ENCODE measurements around the gene CACNA1S. TPM values are rescaled to one million over a fixed set of nuclear protein-coding genes. Genes with fewer than 3 reads are reported as not detected.

The CACNA1S gene
- total RNA-seq, 2 experiments from 2014 or later, result not detected

- POLR2A ChIA-PET, result no interaction called here
- CTCF ChIA-PET, result interaction anchor here (1.1 to 1.3 kb wide), 2 partner anchors 22 to 24 kb away, joined by 3 read pairs; no protein-coding TSS in a partner anchor
- Mint-ChIP-seq H3K27me3 (ENCODE audit: low read depth) (no peaks in the 10 kb centered on the region), H3K36me3 (ENCODE audit: low read depth) (peaks cover 69% of the 10 kb centered on the region), H3K4me1 (ENCODE audit: low read depth) (no peaks in the 10 kb centered on the region), H3K4me3 (no peak overlapping the region), H3K27ac (no peak overlapping the region), H3K9me3 (ENCODE audit: insufficient read depth) (no peaks in the 10 kb centered on the region)
- ATAC-seq (no peak), DNase-seq (no peak)
These were observed 110.3 kb downstream of the CACNA1S start for GRCh38 chr1:201001962-201002361.

GRCh38 chr1:201000391-201000790, 111.8 kb downstream of the CACNA1S start:
- H3K4me3 Mint-ChIP-seq, result no peak overlapping the region
- no peaks in the 10 kb centered on the region for H3K4me1 Mint-ChIP-seq (ENCODE audit: low read depth)
- no peak for DNase-seq
- CTCF ChIA-PET, result no interaction called here
- no peak overlapping the region for H3K27ac Mint-ChIP-seq
- POLR2A ChIA-PET, result interaction anchor here (0.6 kb wide), 1 partner anchor 9 kb away, joined by 3 read pairs; no protein-coding TSS in a partner anchor
- H3K36me3 Mint-ChIP-seq (ENCODE audit: low read depth), result peaks cover 84% of the 10 kb centered on the region
- no peak for ATAC-seq
- H3K27me3 Mint-ChIP-seq (ENCODE audit: low read depth), result no peaks in the 10 kb centered on the region
- no peaks in the 10 kb centered on the region for H3K9me3 Mint-ChIP-seq (ENCODE audit: insufficient read depth)

DNA sequence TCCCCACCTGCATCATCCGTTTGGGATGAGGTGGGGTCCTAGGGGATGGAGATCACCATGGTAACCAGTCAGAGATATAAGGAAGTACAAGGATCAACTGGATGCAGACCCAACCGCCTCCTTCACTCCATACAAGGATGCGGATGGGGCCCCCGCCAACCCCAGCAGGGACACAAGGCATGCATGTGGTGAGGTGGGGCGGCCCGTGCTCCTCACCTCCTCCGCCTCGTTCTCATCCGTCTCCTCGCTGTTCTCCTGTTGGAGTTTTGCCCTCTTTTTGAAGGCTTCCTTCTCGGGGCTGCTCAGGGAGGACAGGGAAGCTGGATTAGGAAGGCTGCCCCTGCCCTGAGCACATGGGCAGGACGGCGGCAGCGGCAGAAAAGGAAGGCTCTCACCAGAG, 112.6 kb downstream of the CACNA1S start:
- CTCF ChIA-PET, result interaction anchor here (1.8 kb wide), 1 partner anchor 28 kb away, joined by 5 read pairs; no protein-coding TSS in a partner anchor
- no peak for DNase-seq
- Mint-ChIP-seq H3K27me3 (ENCODE audit: low read depth) (no peaks in the 10 kb centered on the region), H3K27ac (no peak overlapping the region), H3K36me3 (ENCODE audit: low read depth) (peaks cover 85% of the 10 kb centered on the region), H3K4me3 (no peak overlapping the region), H3K4me1 (ENCODE audit: low read depth) (no peaks in the 10 kb centered on the region), H3K9me3 (ENCODE audit: insufficient read depth) (no peaks in the 10 kb centered on the region)
- POLR2A ChIA-PET, result interaction anchor here (0.6 kb wide), 1 partner anchor 9 kb away, joined by 3 read pairs; no protein-coding TSS in a partner anchor
- ATAC-seq, result no peak

- no peaks in the 10 kb centered on the region for H3K4me1 Mint-ChIP-seq (ENCODE audit: low read depth)
- H3K36me3 Mint-ChIP-seq (ENCODE audit: low read depth), result peaks cover 82% of the 10 kb centered on the region
- no peak overlapping the region for H3K4me3 Mint-ChIP-seq
- no peaks in the 10 kb centered on the region for H3K9me3 Mint-ChIP-seq (ENCODE audit: insufficient read depth)
- POLR2A ChIA-PET, result interaction anchor here (1.4 kb wide), 1 partner anchor 17 kb away, joined by 3 read pairs; no protein-coding TSS in a partner anchor
- peak overlapping the region; percentile 28 for H3K27ac Mint-ChIP-seq
- CTCF ChIA-PET, result interaction anchor here (1.8 kb wide), 1 partner anchor 27 kb away, joined by 5 read pairs; no protein-coding TSS in a partner anchor
- no peak for ATAC-seq
- no peak for DNase-seq
- H3K27me3 Mint-ChIP-seq (ENCODE audit: low read depth), result no peaks in the 10 kb centered on the region
These were observed 113.9 kb downstream of the CACNA1S start for GRCh38 chr1:200998323-200998722.

DNA sequence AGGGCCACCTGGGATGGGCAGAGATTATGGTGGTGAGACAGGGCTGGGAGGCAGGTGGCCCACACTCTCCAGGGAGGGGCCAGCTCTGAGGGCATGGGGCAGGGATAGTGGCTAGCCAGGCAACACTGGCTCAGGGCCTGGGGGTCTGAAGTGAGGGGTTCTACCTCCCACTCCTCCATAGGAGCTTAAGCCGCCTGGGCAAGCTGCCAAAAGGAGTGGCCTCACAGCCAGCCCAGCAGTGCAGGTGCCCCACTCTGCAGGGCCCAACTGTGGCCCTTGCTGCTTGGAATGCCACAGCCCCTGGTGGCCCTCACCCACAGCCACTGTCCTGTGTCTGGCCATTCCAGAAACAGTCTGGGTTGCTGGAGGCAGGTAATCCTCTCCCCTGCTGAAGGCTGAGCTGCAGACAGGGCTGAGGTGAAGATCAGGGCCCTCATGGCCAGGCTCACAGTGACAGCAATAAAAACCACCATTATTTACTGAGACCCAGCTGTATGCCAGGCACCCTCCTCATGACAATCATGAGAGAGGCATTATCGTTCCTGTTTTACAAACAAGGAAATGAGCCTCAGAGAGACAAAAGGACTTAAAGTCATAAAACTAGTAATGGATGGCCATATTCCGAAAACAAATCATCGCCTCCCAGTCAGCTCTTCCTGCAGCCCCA, 119.7 kb downstream of the CACNA1S start:
- Mint-ChIP-seq H3K36me3 (ENCODE audit: low read depth) (peaks cover 74% of the 10 kb centered on the region), H3K27me3 (ENCODE audit: low read depth) (no peaks in the 10 kb centered on the region), H3K9me3 (ENCODE audit: insufficient read depth) (no peaks in the 10 kb centered on the region), H3K27ac (no peak overlapping the region), H3K4me1 (ENCODE audit: low read depth) (no peaks in the 10 kb centered on the region), H3K4me3 (no peak overlapping the region)
- DNase-seq, result no peak
- POLR2A ChIA-PET, result no interaction called here
- ATAC-seq, result no peak
- CTCF ChIA-PET, result interaction anchor here (0.6 to 2.4 kb wide), 3 partner anchors 13 to 170 kb away, joined by 3 to 9 read pairs (median 4); no protein-coding TSS in a partner anchor

GRCh38 chr1:200991097-200991614, 121.1 kb downstream of the CACNA1S start:
- Mint-ChIP-seq H3K4me1 (ENCODE audit: low read depth) (no peaks in the 10 kb centered on the region), H3K9me3 (ENCODE audit: insufficient read depth) (no peaks in the 10 kb centered on the region), H3K27ac (no peak overlapping the region), H3K4me3 (no peak overlapping the region), H3K36me3 (ENCODE audit: low read depth) (peaks cover 73% of the 10 kb centered on the region), H3K27me3 (ENCODE audit: low read depth) (no peaks in the 10 kb centered on the region)
- ATAC-seq (no peak), DNase-seq (no peak)
- ChIA-PET POLR2A (no interaction called here), CTCF (interaction anchor here (0.8 to 2.4 kb wide), 2 partner anchors 11 to 19 kb away, joined by 3 to 9 read pairs; no protein-coding TSS in a partner anchor)

GRCh38 chr1:200990114-200990513, 122.1 kb downstream of the CACNA1S start:
- ATAC-seq, result no peak
- DNase-seq, result no peak
- no peaks in the 10 kb centered on the region for H3K9me3 Mint-ChIP-seq (ENCODE audit: insufficient read depth)
- H3K4me3 Mint-ChIP-seq, result no peak overlapping the region
- no peaks in the 10 kb centered on the region for H3K4me1 Mint-ChIP-seq (ENCODE audit: low read depth)
- H3K27ac Mint-ChIP-seq, result no peak overlapping the region
- H3K36me3 Mint-ChIP-seq (ENCODE audit: low read depth), result peaks cover 70% of the 10 kb centered on the region
- ChIA-PET POLR2A (interaction anchor here (0.7 to 1.3 kb wide), 2 partner anchors 11 to 29 kb away, joined by 3 to 4 read pairs; no protein-coding TSS in a partner anchor), CTCF (interaction anchor here (1.7 to 2.9 kb wide), 2 partner anchors 10 to 18 kb away, joined by 10 to 11 read pairs; no protein-coding TSS in a partner anchor)
- no peaks in the 10 kb centered on the region for H3K27me3 Mint-ChIP-seq (ENCODE audit: low read depth)

Other genes with a start within 250 kb of the CACNA1S start
- gene GPR25, start 239.4 kb downstream of the CACNA1S start, total RNA-seq, result under 1 TPM; 0.39 to 0.82 TPM
- under 1 TPM; 0.42 to 0.57 TPM for gene INAVA, start 217.5 kb downstream of the CACNA1S start, total RNA-seq
- 100 to 1,000 TPM; 158 to 162 TPM for gene KIF21B, start 88.7 kb downstream of the CACNA1S start, total RNA-seq
- not detected for gene ASCL5, start 14.8 kb upstream of the CACNA1S start, total RNA-seq
- gene TMEM9, start 42.0 kb upstream of the CACNA1S start, total RNA-seq, result 10 to 100 TPM; 13.6 to 18.9 TPM
- gene IGFN1, start 78.4 kb upstream of the CACNA1S start, total RNA-seq, result not detected
- not detected for gene PKP1, start 171.1 kb upstream of the CACNA1S start, total RNA-seq